ENCODE data around the gene KCTD15.

The KCTD15 gene

DNA sequence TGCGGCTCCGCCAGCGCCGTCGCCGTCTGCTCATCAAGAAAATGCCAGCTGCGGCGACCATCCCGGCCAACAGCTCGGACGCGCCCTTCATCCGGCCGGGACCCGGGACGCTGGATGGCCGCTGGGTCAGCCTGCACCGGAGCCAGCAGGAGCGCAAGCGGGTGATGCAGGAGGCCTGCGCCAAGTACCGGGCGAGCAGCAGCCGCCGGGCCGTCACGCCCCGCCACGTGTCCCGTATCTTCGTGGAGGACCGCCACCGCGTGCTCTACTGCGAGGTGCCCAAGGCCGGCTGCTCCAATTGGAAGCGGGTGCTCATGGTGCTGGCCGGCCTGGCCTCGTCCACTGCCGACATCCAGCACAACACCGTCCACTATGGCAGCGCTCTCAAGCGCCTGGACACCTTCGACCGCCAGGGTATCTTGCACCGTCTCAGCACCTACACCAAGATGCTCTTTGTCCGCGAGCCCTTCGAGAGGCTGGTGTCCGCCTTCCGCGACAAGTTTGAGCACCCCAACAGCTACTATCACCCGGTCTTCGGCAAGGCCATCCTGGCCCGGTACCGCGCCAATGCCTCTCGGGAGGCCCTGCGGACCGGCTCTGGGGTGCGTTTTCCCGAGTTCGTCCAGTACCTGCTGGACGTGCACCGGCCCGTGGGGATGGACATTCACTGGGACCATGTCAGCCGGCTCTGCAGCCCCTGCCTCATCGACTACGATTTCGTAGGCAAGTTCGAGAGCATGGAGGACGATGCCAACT lies 24.4 kb upstream of the KCTD15 start:
- DNase-seq = no peak

GRCh38 chr19:33772858-33773180 lies 23.9 kb upstream of the KCTD15 start:
- DNase-seq = no peak

DNA sequence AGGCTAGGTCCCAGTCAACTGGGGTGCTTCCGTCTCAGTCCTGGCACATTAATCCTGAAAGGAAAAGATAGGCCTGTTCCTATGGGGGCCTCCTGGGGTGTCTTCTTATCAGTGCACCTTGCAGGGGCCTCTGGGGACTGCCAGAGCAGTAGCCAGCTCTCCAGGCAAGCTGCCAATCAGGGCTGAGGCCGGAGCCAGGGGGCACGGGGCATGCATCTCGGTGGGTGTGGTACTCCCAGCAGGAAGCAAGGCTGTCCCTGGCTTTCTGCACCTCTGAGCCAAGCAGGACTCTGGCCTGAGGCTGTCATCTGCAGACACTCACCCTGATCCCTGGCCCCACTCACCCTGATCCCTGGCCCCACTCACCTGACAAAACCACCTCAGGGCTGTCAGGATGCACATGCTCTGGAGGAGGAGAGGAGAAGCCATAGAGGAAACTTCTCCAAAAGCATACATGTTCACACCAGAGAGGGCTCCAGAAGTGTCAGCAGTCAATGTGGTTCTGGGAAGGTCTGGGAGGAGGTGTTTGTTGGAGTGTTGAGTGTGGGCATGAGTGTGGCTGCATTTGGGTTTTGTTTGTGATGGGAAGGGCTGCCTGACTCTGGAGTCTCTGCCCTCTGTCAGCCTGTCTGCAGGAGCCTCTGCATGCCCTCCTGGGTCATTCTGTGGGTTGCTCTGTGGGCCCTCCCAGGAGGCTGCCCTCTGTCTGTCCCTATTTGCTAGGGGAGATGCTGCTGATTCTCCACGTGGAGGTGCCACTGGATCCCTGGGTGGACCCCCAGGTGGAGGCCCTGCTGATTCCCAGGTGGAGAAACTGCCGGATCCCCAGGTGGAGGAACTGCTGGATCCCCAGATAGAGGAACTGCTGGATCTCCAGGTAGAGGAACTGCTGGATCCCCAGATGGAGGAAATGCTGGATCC lies 22.7 kb upstream of the KCTD15 start:
- DNase-seq = no peak

- no peak for DNase-seq
Measured at GRCh38 chr19:33774751-33775150, 21.9 kb upstream of the KCTD15 start.

DNA sequence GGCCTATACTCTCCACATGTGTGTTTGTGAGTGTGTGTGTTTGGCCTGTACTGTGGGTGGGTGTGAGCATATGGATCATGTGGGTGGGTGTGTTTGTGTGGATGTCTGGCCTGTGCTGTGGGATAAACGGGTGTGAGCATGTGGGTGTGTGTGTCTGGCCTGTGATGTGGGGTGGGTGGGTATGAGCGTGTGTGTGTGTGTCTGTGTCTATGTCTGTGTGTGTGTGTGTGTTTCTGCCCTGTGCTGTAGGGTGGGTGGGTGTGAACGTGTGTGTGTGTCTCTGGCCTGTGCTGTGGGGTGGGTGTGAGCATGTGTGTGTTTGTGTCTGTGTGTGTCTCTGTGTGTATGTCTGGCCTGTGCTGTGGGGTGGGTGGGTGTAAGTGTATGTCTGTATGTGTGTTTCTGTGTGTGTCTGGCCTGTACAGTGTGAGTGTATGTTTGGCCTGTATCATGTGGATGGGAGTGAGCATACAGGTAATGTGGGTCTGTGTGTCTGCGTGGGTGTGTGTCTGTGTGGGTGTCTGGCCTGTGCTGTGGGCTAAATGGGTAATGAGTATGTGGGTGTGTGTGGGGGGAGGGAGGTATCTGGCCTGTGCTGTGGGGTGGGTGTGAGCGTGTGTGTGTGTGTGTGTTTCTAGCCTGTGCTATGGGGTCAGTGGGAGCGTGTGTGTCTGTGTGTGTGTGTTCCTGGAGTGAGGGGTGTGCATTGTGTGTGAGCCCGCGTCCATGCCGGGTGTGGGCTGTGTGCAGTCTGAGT lies 20.8 kb upstream of the KCTD15 start:
- DNase-seq = no peak

GRCh38 chr19:33777351-33777750 lies 19.3 kb upstream of the KCTD15 start:
- DNase-seq = no peak

DNA sequence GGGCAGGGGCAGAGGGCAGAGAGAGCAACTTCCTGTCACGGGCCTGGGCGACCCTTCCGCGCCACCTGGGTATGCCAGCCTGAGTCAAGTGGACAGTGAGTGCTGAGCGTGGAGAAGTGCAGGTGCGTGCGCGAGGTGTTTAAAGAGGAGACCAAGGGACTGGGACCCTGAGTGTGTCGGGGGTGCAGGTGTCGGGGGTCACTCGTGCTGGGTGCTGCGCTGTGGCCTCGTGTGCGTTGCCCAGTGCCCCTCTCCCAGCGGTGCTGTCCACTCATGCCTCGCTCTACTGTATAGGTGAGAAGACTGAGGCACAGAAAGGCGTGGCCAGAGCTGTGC lies 18.9 kb upstream of the KCTD15 start:
- DNase-seq = no peak

- DNase-seq = peak; percentile 84
Measured at GRCh38 chr19:33778089-33778791, 18.4 kb upstream of the KCTD15 start.

- no peak for DNase-seq
Measured at GRCh38 chr19:33779849-33780248, 16.8 kb upstream of the KCTD15 start.

- no peak for DNase-seq
Measured at GRCh38 chr19:33780251-33780650, 16.4 kb upstream of the KCTD15 start.

- DNase-seq = no peak
Measured at GRCh38 chr19:33780746-33781145, 15.9 kb upstream of the KCTD15 start.

GRCh38 chr19:33781415-33781935 lies 15.2 kb upstream of the KCTD15 start:
- no peak for DNase-seq

GRCh38 chr19:33781996-33782395 lies 14.7 kb upstream of the KCTD15 start:
- no peak for DNase-seq

DNA sequence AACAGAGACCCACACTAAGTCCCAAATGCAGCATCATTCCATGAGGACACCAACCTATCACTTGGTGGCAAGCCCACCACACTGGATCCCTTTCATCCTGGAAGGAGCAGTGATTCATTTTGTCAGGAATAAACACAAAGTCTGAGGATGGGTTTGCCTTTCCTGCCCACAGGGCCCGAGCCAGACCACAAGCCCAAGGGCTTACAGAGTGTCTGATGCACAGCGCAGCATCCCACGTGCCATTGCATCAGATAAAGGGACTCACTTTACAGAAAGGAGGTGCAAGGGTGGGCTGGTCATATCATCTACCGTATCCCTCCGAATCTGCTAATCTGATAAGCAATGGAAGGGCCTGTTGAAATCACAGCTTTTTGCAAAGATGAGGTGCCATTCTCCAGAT lies 12.2 kb upstream of the KCTD15 start:
- DNase-seq = no peak

- no peak for DNase-seq
Measured at GRCh38 chr19:33785795-33786194, 10.9 kb upstream of the KCTD15 start.

GRCh38 chr19:33788676-33789075 lies 8.0 kb upstream of the KCTD15 start:
- DNase-seq = no peak

GRCh38 chr19:33789344-33789743 lies 7.3 kb upstream of the KCTD15 start:
- no peak for DNase-seq

- peak; percentile 57 for DNase-seq
Measured at GRCh38 chr19:33794683-33795369, 1.8 kb upstream of the KCTD15 start.

DNA sequence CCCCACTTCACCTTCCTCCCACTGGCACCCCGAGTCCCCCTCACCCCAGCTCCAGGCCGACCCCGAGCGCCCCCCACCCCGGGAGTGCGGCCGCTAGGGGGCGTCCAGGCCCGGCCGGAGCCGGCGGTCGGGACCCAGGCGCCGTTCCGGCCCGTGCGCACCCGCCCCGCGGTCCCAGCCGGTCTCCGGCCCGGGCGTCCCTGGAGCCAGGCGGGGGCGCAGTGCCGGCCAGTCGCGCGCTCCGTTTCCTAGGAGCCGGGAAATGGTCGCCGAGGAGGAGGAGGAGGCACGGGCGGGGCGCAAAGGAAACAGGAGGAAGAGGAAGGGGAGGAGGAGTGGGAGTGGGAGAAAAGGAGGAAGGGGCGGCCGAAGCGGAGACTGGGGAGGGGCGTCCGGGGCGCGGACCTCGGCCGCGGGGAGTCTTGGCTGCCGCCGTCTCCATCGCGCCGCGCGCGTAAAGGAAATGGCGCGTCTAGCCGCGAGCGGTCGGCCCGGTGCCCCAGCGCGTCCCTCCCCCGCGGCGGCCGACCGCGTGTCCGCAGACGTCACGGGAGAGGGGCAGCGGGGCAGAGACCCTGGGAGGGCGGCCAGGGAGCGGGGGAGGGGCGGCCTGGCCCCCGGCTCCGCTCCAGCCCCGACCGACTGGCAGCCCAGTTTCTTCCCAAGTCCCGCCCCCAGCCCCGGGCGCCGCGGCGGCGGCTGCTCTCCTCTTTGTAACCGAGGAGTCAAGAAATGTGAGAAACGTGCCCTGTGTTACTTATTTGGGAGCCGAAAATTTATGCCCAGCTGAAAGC lies 1.1 kb upstream of the KCTD15 start:
- peak; percentile 95 for DNase-seq

GRCh38 chr19:33797802-33798671 lies 1.4 kb downstream of the KCTD15 start:
- DNase-seq = peak; percentile 79

Data from islet precursor cell (in vitro differentiated cells).